Measurements from ENCODE around the gene SLC39A7. TPM values are rescaled to one million over a fixed set of nuclear protein-coding genes. Genes with fewer than 3 reads are reported as not detected.

Gene SLC39A7
- total RNA-seq, 1 experiment from 2014 or later: 110 TPM

DNA sequence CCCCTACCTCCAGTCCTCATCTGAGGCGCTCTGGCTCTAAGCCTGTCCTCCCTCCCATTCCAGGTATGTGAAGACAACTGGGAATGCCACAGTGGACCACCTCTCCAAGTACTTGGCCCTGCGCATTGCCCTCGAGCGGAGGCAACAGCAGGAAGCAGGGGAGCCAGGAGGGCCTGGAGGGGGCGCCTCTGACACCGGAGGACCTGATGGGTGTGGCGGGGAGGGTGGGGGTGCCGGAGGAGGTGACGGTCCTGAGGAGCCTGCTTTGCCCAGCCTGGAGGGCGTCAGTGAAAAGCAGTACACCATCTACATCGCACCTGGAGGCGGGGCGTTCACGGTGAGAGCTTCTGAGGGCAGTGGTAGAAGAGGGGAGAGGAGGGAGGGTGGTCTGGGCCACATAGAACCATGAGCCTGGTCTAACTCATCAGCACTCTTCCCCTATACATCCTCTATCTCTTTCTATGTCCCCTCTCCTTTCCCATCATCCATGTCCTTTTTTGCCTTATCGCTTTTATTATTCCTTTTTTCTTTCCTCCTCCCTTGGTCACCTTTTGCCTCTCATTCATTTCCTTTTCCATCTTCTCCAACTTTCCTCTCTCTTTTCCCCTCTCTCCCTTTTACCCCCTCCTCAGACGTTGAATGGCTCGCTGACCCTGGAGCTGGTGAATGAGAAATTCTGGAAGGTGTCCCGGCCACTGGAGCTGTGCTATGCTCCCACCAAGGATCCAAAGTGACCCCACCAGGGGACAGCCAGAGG lies 11.2 kb downstream of the SLC39A7 start:
- Histone ChIP-seq H3K9me2 (ENCODE audit: insufficient read depth) (no peaks in the 10 kb centered on the region), H3K4me1 (replicated peaks; ENCODE audit: insufficient read depth) (peaks cover 8% of the 10 kb centered on the region), H3K4me2 (no peak overlapping the region), H2AFZ (no peak overlapping the region), H3K36me3 (ENCODE audit: low read depth) (0 out of 2 replicates have a peak, but pooled peaks cover 8% of the 10 kb centered on the region), H3K27me3 (ENCODE audit: insufficient read depth, low read depth) (0 out of 2 replicates have a peak, but pooled peaks cover 7% of the 10 kb centered on the region), H3K79me2 (ENCODE audit: low read depth) (no peaks in the 10 kb centered on the region), H4K20me1 (ENCODE audit: insufficient read depth) (no peaks in the 10 kb centered on the region), H3K9me3 (ENCODE audit: insufficient read depth, low read depth) (no peaks in the 10 kb centered on the region), H3K27ac (no peak overlapping the region), H3F3A (ENCODE audit: insufficient read depth, low read depth) (peaks cover 16% of the 10 kb centered on the region; the same call in 1 of the 2 replicates), H3K4me3 (no peak overlapping the region)
- BruUV-seq (replicated peaks): no TSS peak
- TF ChIP-seq EZH2 (IDR thresholded peaks at IDR 0.05; ENCODE audit: low read depth): no peak
- TF ChIP-seq, protein P1, sequence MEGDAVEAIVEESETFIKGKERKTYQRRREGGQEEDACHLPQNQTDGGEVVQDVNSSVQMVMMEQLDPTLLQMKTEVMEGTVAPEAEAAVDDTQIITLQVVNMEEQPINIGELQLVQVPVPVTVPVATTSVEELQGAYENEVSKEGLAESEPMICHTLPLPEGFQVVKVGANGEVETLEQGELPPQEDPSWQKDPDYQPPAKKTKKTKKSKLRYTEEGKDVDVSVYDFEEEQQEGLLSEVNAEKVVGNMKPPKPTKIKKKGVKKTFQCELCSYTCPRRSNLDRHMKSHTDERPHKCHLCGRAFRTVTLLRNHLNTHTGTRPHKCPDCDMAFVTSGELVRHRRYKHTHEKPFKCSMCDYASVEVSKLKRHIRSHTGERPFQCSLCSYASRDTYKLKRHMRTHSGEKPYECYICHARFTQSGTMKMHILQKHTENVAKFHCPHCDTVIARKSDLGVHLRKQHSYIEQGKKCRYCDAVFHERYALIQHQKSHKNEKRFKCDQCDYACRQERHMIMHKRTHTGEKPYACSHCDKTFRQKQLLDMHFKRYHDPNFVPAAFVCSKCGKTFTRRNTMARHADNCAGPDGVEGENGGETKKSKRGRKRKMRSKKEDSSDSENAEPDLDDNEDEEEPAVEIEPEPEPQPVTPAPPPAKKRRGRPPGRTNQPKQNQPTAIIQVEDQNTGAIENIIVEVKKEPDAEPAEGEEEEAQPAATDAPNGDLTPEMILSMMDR (conservative IDR thresholded peaks at IDR 0.05): no peak
- intact Hi-C loops (cut with micrococcal nuclease; ENCODE audit: unreplicated experiment): no loop called here
- POLR2A ChIA-PET (ENCODE audit: unreplicated experiment): interaction anchor here (0.7 kb wide), 1 partner anchor 1789 kb away, joined by 6 read pairs; no protein-coding TSS in a partner anchor
- CTCF ChIA-PET: no interaction called here
- DNase-seq: no peak

DNA sequence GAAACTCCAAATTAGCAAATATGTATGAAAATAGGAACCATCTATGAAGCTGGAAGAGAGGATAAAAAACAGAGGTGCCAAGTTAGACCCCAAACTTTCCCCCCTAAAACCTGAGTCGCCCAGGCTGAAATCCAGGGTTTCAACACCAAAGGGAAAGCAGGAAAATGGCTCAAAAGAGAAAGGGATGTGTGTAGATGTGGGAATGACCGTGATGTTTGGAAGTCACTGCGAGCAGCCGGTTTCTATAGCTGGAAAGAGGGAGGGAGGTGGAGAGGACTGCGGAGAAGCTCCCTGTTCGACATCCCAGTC lies 12.1 kb downstream of the SLC39A7 start:
- no TSS peak for BruUV-seq (replicated peaks)
- ChIA-PET POLR2A (ENCODE audit: unreplicated experiment) (no interaction called here), CTCF (no interaction called here)
- DNase-seq: no peak
- Histone ChIP-seq H3K4me1 (replicated peaks; ENCODE audit: insufficient read depth) (no peaks in the 10 kb centered on the region), H3K79me2 (ENCODE audit: low read depth) (no peaks in the 10 kb centered on the region), H3K9me3 (ENCODE audit: insufficient read depth, low read depth) (no peaks in the 10 kb centered on the region), H3K9me2 (ENCODE audit: insufficient read depth) (no peaks in the 10 kb centered on the region), H4K20me1 (ENCODE audit: insufficient read depth) (no peaks in the 10 kb centered on the region), H3K27me3 (ENCODE audit: insufficient read depth, low read depth) (0 out of 2 replicates have a peak, but pooled peaks cover 7% of the 10 kb centered on the region), H2AFZ (no peak overlapping the region), H3K4me2 (no peak overlapping the region), H3K27ac (no peak overlapping the region), H3F3A (ENCODE audit: insufficient read depth, low read depth) (peaks cover 16% of the 10 kb centered on the region; the same call in 1 of the 2 replicates), H3K36me3 (ENCODE audit: low read depth) (0 out of 2 replicates have a peak, but pooled peaks cover 8% of the 10 kb centered on the region), H3K4me3 (no peak overlapping the region)
- TF ChIP-seq, protein P1 (conservative IDR thresholded peaks at IDR 0.05): no peak
- intact Hi-C loops (cut with micrococcal nuclease; ENCODE audit: unreplicated experiment): no loop called here

DNA sequence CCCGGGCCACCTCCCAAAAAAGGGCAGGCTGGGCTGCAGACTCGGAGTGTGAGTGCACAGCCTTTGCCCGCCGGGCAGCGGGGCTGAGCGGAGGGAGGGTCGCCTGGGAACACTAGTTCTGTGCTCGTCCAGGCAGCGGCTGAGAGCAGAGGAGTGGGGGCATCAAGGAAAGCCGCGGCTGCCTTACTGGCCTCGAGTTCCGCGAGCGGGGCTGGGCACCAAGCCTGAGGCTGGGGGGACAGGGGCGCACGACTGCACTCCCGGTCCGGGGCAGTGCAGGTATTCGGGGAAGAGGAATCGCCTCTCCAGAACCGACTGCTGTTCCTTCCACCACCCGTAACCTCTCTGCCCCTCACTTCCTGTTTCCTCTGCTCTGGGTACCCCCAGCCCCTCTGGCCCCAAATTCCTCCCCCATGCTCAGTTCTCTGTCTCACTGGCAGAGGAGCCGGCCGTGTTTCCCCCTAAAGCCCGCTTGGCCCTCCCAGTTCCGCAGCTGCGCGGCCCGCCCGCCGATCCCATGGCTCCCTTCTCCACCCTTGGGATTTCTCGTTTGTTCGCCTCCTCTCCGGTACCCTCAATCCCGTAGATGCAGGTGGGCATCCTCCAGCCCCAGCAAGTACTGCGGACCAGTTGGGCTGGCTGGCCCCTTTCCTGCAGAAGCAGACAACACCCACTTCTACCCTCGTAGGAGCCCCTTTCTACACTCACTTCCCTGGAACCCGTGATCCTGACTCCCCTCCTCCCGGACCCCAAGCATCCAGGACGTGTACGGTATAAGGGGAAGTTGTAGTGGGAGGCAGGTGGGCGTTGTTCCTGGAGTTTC lies 12.7 kb downstream of the SLC39A7 start:
- DNase-seq: no peak
- POLR2A ChIA-PET (ENCODE audit: unreplicated experiment): no interaction called here
- intact Hi-C loops (cut with micrococcal nuclease; ENCODE audit: unreplicated experiment): no loop called here
- Histone ChIP-seq H2AFZ (no peak overlapping the region), H3K27ac (no peak overlapping the region), H3K4me2 (no peak overlapping the region), H3K4me1 (replicated peaks; ENCODE audit: insufficient read depth) (no peaks in the 10 kb centered on the region), H3K27me3 (ENCODE audit: insufficient read depth, low read depth) (0 out of 2 replicates have a peak, but pooled peaks cover 7% of the 10 kb centered on the region), H3K9me2 (ENCODE audit: insufficient read depth) (no peaks in the 10 kb centered on the region), H3K4me3 (no peak overlapping the region), H3K36me3 (ENCODE audit: low read depth) (0 out of 2 replicates have a peak, but pooled peaks cover 8% of the 10 kb centered on the region), H3F3A (ENCODE audit: insufficient read depth, low read depth) (peaks cover 12% of the 10 kb centered on the region; the same call in 1 of the 2 replicates), H4K20me1 (ENCODE audit: insufficient read depth) (no peaks in the 10 kb centered on the region), H3K9me3 (ENCODE audit: insufficient read depth, low read depth) (no peaks in the 10 kb centered on the region), H3K79me2 (ENCODE audit: low read depth) (no peaks in the 10 kb centered on the region)
- TF ChIP-seq EZH2 (IDR thresholded peaks at IDR 0.05; ENCODE audit: low read depth): no peak
- TF ChIP-seq, protein P1 (conservative IDR thresholded peaks at IDR 0.05): no peak
- no TSS peak for BruUV-seq (replicated peaks)
- CTCF ChIA-PET: no interaction called here

All from PC-9 (cell line).